ENCODE measurements around the gene ZCCHC4.

Gene ZCCHC4, protein sequence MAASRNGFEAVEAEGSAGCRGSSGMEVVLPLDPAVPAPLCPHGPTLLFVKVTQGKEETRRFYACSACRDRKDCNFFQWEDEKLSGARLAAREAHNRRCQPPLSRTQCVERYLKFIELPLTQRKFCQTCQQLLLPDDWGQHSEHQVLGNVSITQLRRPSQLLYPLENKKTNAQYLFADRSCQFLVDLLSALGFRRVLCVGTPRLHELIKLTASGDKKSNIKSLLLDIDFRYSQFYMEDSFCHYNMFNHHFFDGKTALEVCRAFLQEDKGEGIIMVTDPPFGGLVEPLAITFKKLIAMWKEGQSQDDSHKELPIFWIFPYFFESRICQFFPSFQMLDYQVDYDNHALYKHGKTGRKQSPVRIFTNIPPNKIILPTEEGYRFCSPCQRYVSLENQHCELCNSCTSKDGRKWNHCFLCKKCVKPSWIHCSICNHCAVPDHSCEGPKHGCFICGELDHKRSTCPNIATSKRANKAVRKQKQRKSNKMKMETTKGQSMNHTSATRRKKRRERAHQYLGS

DNA sequence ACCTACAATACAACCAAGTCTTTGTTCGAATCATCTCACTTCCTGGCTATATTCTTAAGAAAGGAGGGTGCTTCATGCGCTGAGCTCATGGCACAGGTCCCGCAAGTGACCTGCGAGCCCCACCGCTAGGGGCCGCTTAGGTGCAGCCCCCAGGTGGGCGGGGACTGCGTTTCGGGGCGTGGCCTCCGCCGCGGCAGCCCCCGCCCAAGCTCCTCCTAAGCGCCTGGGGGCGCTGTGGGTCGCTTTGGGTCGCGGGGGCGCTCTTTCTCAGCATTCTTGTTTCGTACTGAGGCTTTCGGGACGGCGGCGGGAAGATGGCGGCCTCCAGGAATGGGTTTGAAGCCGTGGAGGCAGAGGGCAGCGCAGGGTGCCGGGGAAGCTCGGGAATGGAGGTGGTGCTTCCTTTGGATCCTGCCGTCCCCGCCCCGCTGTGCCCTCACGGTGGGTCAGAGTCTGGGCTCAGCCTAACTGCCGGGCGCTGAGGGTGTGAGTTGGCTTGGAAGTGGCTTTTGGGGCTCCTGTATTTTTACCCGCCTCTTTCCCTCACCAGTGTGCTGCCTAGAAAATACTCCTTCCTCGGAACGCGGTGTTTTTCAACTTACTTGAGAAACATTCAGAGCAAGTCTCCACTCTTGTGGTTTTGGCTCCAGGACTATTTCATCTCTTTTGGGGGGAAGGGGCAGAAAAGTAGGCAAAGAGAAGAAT is at the start of gene ZCCHC4:
Gene ZCCHC4, plus strand, starts transcription at position 279 of the 705 bp plus-strand sequence. Its CDS starts 36 bp downstream, at position 315.
- peak; percentile 58 for DNase-seq

DNA sequence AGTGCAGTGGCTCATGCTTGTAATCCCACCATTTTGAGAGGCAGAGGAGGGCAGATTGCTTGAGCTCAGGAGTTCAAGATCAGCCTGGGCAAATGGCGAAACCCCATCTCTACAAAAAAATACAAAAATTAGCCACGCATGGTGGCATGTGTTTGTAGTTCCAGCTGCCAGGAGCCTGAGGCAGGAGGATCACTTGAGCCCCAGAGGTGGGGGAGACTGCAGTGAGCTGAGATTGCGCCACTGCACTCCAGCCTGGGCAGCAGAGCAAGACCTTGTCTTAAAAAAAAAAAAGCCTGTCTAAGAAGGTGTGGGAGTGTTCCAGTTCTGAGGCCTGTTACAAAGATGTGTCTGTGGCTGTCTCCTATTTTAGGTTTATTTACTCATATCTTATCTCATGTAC is 40.7 kb upstream of the ZCCHC4 start:
- no peak for DNase-seq

DNA sequence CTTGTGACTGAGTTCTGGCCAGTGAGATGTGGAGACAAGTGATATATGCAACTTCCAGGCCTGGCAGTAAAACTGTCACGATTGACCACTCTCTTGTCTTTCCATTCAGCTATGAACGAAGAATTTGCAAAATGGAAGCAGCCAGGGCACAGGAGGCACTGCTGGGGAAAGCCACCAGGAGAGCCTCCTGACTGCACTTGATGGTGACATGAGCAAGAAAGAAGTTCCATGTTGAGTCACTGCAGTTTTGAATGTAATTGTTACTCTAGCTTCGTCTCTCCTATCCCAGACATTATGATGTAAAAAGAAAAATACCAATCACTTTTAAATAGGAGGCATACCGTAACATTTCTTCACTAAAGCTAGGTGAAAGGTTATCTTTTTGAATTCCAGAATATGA is 32.4 kb upstream of the ZCCHC4 start:
- DNase-seq = no peak

DNA sequence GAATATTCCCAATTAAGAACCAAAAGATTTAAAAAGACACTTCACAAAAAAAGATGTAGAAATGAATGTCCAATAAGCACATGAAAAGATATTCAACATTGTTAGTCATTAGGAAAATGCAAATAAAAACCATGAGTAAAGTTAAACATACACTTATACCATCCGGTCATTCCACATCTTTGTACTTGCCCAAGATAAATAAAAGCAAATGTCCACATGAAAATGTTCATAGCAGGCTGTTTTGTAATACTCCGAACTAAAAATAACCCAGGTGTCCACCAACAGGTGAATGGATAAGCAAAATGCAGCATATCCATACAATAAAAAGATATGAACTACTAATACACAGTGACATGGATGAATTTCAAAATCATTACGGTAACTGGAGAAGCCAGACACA is 28.6 kb upstream of the ZCCHC4 start:
- DNase-seq = no peak

DNA sequence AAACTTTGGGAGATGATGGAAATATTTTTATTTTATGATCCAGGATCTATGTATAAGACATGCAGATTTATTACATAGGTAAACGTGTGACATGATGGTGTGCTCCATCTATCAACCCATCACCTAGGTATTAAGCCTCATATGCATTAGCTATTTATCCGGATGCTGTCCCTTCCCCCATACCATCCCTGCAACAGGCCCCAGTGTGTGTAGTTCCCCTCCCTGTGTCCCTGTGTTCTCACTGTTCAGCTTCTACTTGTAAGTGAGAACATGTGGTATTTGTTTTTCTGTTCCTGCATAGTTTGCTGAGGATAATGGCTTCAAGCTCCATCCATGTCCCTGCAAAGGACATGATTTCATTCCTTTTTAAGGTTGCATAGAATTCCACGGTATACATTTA is 28.1 kb upstream of the ZCCHC4 start:
- DNase-seq = no peak

DNA sequence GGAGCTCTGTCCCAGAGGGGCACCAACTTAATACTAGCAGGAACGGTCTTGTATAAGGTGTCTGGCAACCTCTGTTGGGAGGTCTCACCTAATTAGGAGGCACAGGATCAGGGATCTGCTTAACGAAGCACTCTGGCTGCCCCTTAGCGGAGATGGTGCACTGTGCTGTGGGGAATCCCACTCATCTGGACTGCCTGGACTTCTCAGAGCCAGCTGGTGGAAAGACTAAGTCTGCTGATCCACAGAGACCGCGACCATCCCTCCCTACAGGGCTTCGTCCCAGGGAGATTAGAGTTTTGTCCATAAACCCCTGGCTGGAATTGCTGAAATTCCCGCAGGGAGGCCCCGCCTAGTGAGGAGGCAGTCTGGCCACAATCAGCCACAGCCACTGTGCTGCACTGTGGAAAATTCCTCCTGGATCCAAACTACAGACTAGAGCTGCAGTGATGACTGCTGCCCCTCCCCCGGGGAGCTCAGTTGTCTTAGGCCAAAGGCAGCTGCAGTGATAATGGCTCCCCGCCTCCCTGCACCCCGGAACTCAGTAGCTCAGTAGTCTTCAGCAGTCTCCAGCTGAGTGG is 22.0 kb upstream of the ZCCHC4 start:
- no peak for DNase-seq

DNA sequence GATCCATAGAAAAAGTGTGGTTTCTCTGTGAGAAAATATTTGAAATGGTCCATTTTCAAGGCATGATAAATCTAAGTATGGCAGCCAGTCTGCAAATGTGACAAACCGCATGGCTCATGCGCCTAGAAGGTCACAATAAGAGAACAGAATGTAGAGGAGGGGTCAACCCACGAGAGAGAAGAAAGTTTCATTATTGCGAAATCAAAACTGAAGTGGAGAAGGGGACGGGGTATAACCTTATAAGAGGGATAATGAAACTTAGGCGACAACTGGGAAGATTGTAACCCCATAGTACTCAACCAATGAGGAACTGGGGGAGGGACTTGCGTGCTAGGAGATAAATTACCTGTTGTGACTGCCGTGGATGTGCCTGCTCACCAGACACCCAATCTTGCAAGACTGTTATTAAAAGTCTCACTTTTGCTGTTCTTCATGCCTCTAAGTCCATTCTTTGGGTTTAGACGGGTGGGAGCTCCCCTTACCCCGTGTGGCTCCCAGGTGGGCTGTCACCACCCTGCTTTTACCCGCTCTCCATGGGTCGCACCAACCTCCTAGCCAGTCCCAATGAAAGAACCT is 21.3 kb upstream of the ZCCHC4 start:
- no peak for DNase-seq

DNA sequence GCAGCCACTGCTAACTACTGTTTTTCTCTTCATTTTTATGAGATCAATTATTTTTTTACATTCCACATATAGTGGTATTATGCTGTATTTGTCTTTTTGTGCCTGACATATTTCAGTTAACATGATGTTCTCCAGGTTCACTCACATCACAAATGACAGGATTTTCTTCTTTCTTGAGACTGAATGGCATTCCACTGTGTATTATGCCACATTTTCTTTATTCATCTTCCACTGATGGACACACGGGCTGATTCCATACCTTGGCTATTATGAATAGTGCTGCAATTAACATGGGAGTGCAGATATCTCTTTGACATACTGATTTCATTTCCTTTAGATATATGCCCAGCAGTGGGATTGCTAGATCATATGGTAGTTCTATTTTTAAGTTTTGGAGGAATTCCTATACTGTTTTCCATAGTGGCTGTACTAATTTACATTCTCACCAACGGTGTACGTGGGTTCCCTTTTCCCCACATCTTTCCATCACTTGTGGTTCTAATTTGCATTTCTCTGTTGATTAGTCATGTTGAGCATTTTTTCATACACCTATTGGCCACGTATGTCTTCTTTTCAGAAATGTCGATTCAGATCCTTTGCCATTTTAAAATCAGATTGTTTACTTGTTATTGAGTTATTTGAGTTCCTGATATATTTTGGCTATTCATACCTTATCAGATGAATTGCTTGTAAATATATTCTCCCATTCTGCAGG is 14.9 kb upstream of the ZCCHC4 start:
- no peak for DNase-seq

DNA sequence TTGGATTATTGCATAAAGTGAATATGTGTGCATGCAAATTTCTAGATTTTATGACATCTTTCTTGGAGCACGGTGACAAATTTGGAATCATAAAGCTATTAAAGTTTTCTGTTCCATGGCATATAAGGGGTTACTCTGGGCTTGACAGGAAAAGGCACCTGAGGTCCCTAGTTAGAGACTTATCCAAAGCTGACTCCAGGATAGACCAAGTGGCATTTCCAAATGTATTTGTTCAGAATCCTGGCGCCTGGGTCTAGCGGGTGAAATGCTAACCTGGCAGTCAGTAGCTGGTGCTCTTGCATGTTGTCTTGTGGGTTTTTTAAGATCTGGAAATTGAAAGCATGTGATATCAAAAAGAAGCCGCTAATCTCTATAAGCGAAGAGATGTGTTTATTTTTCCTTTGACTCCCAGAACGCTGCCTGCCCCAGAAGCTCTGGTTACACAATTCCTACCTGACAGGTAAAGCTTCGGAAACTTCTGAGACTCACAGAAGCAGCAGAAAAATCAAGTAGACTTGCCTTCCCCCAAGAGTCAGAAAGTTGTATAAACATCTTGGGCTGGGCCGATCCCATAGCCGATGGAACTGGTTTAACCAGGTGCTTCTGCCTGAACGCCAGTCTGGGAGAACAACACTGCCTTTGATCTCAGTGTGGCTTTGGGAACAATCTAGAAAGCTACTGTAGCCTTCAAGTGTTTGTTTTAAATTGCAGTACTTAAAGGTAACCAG is 12.9 kb upstream of the ZCCHC4 start:
- peak; percentile 65 for DNase-seq

DNA sequence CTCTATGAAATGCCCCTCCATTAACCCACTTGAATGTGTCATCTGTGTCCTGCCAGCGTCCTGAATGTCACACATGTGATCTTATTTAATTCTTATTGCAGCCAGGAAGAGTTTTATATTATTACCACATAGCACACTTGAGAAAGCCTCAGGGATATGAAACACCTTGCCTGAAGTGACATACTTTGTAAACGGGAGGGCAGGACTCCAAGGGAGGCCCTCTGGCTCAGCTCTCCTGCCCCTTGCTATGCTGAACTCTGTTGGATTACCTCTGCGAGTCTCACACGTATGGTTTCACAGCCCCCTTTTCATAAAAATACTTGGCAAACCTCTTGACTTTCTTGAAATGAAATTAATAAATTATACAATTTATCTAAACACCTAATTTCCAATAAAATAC is 11.1 kb upstream of the ZCCHC4 start:
- no peak for DNase-seq

DNA sequence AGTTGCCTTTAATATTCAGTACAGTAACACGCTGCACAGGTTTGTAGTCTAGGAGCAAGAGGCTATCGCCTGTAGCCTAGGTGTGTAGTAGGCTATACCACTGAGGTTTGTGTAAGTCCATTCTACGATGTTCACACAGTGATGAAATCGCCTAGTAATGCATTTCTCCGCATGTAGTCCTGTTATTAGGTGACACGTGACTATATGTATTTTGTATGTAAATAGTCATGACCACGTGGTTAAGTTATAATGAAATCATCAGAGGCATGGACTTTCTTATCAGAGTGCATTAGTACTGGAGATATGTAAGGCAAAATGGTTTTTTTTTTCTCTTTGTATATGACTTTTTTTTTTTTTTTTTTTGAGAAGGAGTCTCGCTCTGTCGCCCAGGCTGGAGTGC is 9.9 kb upstream of the ZCCHC4 start:
- no peak for DNase-seq

DNA sequence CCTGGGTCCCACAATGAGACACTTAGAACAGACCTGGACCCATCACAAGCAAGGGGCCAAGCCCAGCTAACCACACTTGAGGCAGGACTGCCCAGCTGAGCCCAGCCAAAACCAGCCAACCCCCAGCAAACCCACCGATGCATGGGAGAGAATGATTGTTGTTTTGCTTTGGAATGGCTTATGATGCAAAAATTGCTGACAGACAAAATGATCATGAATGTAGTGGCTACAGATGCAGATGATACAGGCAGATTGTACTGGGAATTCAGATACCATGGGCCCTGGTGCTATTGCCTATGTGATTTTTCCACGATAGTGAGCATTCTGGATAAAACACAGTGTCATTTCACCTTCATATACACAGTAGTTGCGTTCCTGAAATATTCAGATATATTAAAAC is 9.0 kb upstream of the ZCCHC4 start:
- DNase-seq = no peak

DNA sequence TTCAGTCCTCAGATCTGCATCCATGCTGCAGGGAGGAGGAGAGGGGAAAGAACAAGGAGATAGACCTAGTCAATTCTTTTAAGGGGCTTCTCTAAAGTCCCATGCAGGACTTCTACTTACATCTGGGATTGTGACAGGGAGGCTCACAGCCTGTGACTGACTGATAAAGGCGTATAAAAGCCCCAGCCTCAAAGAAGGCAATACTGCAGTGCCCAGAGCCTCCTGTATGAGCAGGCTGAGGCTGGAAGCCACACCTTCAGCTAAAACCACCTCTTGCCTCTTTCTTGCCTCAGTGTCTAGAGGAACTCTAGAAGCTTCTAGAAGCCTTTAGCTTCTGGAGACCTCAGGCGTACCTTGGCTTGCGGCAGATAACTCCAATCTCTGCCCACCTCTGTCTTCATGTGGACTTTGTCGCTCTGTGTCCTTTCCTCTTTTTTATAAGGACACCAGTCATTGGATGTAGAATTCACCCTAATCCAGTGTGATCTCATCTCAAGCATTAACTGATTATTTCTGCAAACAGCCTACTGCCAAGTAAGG is 6.0 kb upstream of the ZCCHC4 start:
- no peak for DNase-seq

DNA sequence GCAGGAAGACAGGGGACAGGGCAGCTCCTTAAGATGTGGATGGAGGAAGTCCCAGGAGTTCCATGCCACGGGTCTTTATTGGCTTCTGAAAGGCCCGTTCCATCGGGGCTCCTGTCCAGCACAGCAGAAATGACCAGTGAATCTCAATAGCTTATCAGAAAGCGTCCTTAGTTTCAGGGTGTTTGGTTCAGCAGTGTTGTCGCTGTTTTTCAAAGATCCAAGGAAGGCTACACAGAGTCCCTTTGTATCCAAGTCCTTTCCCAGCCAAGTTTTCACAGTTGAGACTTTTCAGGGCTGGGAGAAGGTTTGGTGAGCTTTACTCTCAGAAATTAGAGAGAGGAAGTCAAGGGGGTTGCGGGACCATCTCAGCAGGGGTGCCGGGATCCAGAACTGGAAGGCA is 5.0 kb upstream of the ZCCHC4 start:
- DNase-seq = no peak

DNA sequence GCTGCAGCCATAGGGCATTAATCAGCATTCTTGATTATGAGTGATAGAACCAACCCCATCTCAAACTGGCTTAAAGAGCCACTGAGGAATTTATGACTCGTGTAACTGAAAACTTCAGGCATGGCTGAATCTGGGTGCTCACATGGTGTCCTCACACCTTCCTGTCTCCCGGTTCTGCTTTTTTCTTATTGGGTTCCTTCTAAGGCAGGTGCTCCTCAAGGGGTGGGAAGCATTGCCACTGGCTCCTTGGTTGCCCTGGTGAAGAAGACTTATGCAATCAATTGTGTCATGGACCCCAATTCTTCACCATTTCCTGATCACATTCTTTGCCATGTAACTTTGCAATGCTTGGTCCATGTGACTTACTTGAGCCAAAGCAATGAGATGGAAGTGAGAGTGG is 4.3 kb upstream of the ZCCHC4 start:
- no peak for DNase-seq

DNA sequence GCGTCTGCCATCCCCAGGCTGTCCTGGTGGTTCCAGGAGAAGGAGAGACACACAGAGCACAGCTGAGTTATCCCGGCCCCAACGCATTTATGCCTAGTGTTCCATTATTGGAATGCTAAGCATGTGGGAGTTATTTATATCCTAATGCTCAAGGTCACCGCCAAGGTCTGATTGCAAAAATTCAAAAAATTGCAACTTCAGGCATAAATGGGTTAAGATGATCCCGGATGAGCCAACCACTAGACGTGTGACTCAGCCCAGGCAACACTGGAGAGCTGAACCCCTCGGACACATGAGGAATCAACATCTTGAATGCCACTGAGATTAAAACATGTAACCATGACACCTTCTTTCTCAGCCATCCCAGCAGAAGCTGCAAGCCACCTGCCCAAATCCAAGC is 3.8 kb upstream of the ZCCHC4 start:
- DNase-seq = no peak

DNA sequence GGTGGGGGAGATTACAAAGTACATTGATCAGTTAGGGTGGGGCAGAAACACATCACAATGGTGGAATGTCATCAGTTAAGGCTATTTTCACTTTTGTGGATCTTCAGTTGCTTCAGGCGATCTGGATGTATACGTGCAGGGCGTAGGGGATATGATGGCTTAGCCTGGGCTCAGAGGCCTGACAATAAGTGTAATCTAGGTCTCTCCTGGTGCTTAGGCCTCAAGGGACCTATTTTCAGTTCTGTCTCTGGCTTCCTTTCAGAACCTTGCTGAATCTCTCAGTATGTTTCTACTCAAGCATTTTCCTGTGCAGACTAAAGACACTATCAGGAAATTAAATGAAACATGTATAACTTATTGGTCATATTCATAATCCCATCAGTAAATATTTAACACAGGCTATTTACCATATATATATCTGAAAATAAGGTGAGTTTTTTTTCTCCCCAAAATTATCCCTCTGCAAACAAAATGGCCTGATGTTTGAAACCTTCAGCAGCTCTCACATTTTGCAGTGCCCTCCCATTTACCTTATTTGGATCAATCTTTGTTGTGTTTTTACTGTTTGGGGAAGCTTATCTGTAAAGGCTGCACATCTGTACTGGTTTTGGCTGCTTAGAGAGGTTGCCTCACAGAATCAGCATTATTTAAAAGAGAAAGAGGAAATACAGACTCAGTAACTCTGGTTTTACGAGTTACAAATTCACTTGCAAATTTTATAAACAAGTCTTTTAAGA is 2.3 kb upstream of the ZCCHC4 start:
- DNase-seq = no peak

DNA sequence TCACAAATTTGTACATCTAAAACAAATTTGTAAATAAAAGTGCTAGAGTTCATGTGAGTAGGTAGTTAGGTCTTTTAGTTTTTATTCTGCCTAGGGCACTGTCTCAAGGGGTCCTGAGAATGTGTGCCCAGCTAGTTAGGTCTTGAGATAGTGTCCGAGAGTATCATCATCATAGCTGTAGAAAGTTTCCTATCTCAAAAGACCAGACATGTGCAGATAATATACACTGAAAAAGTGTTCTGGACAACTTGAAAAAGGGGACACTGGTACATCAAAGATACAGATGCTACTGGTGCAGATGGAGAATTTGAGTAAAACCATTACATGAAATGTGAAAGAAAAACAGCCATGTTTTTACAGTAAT is 1.8 kb upstream of the ZCCHC4 start:
- DNase-seq = no peak

DNA sequence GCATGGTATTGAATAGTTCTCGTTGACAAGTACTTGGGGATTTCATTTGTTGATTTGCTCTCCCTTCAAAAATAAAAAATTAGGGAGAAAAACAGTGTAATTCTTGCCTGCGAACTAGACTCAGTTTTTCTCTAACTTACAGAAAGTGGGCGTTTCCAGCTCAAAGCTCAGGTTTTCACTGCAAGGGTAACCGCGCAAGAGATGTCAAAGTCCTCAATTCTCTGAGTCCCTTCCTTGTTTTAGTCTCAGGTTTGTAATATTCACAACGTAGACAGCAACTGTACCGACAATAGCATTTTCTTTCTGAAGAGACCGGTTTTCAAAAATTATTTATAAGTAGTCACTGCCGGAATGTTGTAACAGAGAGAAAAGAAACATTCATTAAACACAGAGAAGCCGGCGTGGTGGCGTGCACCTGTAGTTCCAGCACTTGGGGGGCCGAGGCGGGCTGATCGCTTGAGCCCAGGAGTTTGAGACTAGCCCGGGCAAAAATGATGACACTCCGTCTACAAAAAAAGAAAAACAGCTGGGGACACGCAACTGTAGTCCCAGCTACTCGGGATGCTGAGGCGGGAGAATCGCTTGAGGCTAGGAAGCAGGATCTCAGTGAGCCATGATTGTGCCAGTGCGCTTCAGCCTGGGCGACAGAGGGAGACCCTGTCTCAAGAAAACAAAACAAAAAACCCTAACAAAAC is 774 bp downstream of the ZCCHC4 start:
- DNase-seq = no peak

DNA sequence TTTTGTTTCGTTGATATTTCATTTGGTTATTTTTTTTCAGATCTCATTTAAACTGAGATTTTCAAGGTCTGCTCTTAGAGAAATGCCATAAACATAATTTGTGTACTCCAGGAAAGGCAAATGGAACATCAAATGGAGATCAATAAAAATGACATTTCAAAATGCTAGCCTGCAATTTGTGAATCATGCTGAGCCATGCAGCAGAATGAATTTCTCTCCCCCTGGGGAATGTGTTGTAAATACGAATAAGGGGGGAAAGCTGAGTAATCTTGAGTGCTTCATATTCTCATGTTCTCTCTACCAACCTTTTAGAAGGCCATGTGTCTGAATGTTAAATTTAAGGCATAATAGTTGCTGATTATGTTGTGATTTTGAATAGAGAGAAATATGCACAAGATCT is 7.8 kb downstream of the ZCCHC4 start:
- DNase-seq = no peak

DNA sequence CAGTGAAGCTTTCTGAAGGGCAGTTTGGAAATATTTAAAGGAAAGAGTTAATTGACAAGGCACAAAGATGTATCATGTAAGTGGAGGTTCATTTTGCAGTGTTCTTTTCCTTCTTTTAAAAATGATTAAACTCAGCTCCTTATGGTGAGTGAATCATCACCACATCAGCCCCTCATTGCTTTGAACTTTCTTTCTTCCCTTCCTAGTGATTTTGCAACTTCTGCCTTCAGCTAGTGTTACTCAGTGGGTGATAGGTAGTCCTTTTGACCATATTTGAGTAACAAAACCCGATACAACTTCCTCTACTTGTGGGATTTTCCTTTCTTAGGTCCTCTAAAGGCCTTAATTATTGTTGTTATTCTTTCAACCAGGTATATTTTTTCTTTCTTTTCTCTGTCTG is 8.2 kb downstream of the ZCCHC4 start:
- no peak for DNase-seq
